GM18519 (cell line): ENCODE data around the gene KIAA1671.

ENCODE experiments used
- ATAC-seq: cut with Tn5 transposase; IDR thresholded peaks from one replicate; pipeline ENCODE4 v1.9.1; 2021; ENCODE audit warnings: mild to moderate bottlenecking, moderate library complexity; ENCODE audit not compliant: unreplicated experiment, low FRiP score

Gene KIAA1671

DNA sequence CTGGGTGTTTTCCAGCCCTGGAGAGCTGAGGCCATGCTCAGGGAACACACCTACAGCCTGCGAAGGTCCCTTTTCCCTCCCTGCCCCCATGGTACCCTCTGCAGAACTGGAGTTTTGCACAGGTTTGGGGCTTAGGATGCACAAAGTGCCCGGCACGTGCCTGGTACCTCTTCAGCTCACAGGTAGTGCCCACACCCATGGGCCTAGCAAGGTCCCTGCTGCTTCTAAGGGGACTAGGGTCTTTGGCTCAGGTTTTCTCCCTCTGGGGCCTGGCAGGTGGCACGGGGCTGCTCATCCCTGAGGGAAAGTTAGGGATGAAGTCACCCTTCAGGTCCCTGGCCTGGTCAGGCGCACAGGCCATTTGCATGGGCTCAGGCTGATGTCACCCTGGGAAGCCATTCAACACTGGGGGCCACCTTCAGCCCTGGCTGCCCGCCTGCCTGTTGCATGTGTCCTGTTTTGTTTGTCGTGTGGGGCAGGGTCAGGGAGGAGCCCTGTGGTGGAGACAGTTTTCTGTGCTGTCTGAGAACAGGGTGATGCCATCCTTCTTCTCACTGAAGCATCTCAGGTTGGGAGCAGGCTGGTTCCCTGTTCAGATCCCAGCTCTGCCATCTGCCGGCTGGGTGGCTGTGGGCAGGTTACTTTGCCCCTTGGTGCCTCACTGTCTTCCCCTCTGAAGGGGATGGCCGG, 178.8 kb downstream of the KIAA1671 start:
- ATAC-seq: no peak

DNA sequence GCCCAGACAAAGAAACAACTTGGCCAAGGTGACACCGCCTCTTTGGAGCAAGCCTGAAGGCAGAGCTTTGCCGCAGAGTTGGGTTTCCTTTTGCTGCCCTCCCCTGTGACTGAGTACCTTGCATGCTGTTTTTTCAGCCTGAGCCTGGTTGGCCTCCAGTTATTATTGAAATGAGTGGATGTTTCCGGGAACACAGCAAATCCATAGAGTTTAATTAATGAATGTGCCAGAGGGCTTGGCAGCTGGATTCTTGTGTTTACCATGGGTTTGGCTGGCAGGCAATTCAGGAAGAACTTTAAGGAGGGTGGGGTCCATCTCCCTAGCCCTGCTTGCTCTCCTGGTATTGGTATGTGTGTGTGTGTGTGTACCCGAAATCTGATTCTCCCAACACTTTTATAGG, 181.5 kb downstream of the KIAA1671 start:
- ATAC-seq: no peak

DNA sequence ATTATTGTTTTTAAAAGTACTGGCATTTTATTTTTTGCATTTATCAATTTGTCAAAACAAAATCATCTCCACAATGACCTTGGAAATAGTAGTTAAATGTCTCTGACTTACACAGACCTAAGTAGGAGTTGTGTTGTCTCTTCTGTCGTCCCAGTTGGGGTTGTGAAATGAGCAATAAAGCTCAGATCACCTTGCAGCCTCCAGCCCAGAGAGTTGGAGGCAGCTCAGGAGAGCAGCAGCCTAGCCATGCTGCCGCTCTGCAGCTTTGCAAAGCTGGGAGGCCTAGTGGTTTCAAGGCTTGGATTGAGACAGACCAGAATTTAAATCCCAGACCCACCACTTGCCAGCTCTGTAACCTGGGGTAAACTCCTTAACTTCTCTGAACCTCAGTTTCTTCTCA, 181.9 kb downstream of the KIAA1671 start:
- ATAC-seq: no peak

DNA sequence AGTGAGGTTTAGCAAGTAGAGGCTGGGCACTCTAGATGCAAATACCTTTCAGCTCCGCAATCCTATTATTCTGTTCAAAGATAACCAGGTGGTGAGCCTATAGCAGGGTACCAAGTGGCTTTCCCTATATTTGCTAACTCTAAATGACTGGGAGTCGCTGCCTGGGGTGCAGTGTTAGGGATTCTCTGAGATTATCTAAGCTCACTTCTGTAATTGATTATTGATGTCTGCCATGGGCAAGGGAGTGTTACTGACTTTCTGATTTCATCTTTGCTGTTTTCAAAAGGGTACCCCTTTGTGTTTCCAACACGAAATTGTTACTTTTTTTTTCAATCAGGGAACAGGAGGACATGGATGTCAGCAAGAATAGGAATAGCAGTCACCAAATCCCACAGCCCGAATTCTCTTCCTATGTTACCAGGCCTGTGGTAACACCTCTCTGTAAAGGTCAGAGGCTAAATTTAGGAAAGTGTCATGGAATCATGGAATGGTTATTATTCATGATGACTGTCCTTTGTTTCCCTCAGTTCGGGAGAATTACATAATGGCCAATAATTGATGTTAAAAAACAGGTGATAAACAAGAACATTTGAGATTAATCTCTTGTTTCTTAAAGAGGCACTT, 184.5 kb downstream of the KIAA1671 start:
- no peak for ATAC-seq

DNA sequence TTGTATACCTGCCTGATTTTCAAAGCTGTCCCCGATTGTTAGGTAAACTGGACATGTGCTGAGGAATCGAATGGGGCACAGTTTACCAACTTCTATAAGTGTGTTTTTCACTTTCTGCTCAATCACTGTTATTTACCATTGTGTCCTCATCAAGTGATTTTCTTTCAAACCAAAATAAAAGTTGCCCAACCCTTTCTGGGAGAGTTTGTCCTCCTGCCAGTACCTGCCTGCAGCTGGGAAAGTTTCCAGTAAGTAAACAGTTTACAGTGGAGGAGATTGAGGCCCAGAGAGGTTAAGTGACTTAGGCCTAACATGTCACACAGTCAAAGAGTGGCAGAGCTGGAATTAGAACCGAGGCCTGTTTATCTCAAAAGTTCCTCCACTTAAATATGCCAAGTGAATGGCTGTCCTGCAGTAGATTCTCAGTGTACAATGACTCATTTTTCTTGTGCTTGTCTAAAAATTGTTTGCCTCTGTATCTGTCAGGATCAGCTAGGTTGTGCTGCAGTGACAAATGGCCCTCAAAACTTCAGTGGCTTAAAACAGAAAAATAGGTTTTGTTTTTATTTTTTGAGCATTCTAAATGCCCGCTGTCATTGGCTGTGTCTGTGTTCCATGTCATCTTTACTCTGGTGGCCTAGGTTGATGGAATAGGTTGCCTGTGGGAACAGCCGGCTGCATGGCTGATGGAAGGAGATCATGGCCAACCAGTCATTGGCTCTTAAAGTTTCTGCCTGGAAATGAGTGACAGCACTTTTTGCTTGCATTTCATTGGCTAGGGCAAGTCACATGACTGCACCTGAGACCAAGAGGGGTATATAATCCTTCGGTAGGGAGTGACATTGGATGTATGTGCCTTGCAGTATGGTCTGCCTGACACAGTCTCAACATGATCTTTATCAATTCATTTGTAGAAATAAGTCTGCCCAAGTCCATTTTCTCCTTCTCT, 185.3 kb downstream of the KIAA1671 start:
- ATAC-seq: no peak

DNA sequence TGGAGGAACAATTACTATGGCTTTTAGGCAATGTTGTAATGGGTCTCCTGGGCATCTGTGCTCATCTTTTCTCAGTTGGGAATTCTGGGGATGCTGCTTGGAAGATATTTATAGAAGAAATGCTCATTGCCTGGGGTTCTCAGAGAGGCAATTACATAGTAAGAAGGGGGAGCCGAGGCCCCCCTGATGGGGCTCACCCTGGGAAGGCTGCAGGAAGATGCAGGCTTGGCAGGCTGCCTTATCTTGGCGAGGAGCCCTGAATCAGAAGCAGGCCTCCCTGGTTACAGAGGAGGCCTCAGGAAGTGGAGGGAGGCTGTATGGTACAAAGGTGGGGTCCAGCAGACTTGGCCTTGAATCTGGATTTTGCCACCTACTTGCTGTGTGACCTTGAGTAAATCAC, 186.5 kb downstream of the KIAA1671 start:
- no peak for ATAC-seq

DNA sequence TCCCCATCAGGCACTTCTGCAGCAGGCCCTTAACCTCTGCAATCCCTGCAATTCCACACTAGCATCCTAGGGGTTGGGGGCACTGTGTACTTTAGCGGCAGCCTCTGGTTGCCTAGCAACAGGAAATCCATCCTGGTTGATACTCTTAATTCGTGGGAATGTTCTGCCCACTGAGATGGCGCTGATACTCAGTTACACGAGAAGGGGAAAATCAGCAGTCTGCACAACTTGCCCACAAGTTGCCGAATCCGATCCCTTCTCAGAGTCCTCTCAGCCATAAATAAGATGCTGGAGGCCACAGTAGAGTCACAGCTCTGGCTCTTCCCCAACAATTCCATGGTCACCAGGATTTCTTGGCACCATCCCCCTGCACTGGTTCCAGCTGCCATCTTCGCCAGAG, 189.6 kb downstream of the KIAA1671 start:
- ATAC-seq: no peak

DNA sequence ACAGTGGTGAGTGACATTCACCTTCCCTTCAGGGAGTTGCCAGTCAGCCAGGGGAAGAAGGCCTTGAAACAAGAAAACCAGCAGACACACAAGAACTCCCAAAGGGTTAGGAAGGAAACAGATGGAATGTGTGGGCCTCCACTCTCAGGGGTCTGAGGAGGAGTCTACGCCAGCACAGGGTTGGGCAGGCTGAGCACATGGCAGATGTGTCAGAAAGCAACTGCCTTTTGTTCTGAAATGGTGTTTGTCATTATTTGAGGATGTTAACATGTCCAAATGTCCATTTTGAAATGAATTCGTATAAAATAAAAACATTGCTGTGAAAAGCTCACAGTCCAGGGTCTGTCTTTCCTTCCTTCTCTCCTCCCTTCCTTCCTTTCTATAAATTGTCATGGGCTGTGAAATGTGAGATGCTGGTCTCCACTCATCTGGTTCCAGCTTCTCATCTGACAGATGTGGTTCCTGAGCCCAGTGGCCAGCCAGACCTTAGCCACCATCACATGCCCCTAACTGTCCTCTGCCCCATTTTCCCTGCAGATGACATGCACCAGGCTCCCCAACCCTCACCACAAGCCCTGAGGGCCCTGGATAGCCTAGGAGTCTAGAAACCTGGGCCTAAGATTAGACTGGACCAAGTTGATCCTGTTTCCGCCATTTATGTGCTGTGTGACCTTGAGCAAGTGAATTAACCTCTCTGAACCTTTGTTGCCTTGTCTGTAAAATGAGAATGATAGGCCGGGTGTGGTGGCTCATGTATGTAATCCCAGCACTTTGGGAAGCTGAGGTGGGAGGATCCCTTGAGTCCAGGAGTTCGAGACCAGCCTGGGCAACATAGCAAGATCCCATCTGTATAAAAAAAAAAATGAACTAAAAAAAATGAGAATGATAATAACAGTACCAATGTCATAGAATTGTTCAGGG, 190.9 kb downstream of the KIAA1671 start:
- ATAC-seq: no peak

DNA sequence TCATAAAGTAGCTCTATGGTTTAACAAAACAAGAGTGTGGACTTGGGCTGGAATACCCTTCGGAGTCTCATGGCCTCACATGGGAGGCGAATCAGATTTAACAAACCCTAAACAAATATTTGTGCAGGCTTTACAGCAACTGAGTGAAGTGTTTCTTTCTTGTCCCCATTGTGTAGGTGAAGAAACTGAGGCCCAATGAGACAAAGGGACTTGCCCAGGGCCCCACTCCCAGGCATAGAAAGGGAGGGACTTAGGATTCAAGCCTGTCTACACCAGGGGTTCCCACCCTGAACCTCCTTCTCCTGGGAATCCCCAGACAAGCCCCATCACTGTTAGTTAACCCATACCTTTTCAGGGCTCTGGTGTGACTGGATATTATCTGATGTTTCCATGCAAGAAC, 192.0 kb downstream of the KIAA1671 start:
- ATAC-seq: no peak

DNA sequence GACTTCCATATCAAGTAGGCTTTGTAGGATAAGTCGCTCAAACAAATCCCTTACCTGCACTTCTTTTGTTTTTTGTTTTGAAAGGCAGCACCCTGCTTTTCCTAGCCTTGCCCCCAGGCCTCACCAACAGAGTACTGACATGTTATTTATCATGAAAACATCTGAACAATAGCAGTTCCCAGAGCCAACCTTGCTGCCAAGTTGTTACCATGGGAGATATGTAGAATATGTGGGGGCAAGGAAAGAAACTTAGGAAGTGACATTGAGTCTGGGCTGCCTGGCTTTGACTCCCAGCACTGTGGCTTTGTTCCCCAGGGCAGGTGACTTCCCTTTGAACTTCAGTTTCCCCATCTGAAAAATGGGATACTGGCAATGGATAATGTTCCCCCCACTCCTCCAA, 193.8 kb downstream of the KIAA1671 start:
- ATAC-seq: no peak

DNA sequence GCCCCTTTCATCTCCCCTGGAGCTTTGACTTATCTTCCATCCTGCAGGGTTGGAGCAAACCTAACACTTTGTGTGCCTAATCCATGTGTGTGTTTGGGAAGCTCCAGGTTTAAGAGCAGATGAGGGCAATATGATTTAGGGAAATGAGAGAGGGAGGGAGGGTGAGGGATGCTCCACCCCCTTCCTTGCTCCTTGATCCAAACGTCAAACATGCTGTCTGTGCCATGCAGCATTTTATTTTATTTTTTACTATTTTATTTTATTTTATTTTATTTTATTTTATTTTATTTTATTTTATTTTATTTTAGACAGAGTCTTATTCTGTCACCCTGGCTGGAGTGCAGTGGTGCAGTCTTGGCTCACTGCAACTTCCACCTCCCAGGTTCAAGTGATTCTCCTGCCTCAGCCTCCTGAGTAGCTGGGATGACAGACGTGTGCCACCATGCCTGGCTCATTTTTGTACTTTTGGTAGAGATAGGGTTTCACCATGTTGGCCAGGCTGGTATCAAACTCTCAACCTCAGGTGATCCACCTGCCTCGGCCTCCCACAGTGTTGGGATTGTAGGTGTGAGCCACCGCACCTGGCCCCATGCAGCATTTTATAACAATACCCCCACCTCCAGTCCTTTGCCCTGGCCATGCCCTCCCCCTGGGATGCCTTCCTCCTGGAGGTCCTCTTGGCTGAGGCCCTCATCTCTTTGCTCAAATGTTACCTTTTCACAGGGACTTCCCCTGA, 194.6 kb downstream of the KIAA1671 start:
- no peak for ATAC-seq

DNA sequence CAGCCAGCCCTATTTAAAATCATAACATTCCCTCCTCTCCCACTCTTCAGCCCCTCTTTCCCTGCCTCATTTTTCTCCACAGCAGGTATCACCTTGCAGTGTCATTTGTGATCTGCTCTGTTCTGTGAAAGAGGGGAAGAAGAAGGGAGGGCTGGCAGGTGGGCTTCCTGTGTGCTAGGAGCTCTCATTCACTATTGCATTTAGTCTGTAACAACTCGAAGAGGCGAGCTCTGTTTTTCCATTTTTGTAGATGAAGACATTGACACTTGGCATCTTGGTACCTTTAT, 195.1 kb downstream of the KIAA1671 start:
- ATAC-seq: no peak

DNA sequence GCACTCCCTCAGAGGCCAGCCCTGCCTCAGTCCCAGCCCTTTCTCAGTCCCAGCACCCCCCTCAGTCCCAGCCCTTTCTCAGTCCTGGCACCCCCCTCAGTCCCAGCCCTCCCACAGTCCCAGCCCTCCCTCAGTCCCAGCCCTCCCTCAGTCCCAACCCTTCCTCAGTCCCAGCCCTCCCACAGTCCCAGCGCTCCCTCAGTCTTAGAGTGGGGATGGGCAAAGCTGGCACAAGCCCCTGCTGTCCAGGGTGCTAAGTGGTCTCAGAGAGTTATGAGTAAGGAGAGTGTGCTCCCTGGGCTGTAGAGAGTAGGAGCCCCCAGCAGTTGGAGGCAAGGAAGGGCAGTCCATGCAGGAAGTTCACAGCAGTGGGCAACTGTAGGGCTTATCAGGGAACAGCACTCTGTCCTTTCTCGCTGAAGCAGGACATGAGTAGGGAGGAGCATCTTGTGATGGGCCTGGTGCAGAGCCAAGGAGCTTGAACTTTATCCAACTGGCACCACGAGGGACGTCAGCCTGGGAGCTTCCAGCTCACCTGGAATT, 195.7 kb downstream of the KIAA1671 start:
- ATAC-seq: no peak

DNA sequence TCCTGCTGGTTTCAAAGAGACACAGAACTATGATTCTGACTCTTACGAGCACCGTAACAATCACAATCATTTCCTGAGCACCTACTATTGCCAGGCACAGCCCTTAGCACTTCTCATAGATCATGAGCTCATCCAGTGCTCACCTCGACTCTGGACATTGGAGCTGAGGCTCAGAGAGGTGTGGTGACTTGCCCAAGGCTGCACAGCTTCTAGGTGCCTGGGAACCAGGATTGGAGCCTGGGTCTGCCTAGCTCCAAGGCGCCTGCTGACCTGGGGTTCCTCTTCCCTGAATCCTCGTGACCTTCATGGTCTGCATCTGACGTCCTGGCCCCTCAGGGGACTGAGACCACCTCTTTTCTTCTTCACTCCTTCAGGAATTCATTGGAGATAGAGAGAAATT, 196.5 kb downstream of the KIAA1671 start:
- ATAC-seq: no peak

DNA sequence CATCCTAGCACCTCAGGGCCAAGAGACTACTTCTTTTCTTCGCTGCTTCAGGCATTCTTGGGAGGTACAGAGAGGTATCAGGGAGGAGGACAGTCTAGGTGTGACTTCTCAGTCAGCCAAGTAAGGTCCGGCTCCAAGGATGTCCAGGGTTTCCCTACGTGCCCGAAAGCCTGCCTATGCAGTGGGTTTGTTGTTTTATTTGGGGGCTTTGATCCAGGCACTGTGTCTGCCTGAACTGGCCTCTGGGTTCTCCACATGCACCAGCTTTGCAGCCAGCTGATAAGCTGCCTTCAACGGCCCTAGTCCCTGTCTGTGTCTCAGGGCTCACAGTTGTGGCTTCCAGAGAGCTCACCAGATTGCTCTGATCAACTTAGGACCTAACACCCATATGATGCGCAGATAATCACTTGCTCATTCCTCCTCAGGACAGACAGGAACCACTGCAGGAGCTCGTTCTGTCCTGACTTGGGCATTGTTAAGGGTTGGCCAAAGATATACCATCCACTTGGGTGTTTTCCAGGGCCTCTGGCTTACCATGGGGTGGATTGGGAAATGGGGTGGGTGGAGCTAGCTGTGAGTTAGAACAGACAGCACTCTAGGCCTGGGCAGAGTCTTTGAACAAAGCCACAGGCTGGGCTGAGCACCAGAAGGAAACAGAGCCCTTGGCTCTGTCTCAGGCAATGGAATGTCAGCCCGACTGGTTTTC, 201.6 kb downstream of the KIAA1671 start:
- ATAC-seq: no peak

DNA sequence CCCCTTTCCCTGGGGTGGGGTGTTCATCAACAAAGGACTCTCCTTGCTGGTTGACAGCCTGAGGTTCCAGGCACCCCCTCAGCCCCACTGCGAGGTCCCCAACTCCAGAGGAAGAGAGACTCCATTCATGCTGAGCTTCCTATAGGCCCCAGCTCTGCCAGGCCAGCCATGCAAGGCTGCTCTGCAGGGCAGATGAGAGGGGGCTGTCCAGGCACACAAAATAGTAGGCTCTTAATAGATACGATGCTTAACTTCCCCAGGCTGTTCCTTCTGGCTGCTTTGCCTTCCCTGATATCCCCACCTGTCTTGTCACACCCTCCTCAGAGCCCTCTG, 202.1 kb downstream of the KIAA1671 start:
- no peak for ATAC-seq

DNA sequence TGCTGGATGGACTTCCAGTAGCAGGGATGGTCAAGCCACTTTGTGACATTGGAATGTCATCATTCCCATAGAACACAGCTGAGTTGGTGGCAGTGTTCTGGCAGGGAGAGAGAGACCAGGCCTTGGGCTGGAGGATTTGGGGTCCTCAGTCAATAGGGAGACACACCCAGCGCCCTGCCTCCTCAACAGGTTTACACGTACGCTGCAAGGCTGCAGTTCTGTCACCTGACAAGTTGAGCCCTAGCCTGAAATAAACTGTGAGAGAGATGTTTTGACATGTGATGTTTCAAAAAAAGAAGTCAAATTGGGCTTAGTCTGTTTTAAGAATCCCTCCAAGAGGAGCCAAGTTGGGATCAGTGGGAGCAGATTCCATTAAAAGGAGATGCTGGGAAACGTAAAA, 204.2 kb downstream of the KIAA1671 start:
- ATAC-seq: no peak

DNA sequence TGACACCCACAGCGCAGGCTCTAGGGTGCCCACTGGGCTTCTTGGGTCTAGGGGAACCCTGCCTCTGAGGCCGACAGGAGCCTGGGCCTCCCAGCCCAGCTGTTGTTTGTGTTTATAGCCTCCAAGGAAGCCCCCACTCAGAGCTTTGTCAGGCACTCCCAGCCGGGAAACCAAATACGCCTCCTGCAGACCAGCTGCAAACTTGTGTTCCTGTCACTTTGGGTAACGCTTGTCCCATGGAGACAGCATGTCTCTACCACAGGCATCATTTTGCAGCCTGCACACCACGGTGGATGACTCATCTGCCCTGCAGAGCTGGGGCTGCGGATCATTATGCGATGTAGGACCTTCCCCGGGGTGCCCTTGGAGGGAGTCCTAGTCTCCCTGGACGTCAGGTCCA, 206.5 kb downstream of the KIAA1671 start:
- no peak for ATAC-seq
